ENCODE measurements around the gene ZNF2.

The ZNF2 gene

GRCh38 chr2:95174031-95174542 is 8.5 kb downstream of the ZNF2 start:
- H3K4me3 ChIP-seq (ENCODE audit: severe bottlenecking), result no peak overlapping the region
- no peak for TF ChIP-seq CTCF (IDR thresholded peaks at IDR 0.05; ENCODE audit: poor library complexity, severe bottlenecking)
- ATAC-seq (ENCODE audit: low read depth), result no peak
- H3K27ac ChIP-seq (ENCODE audit: poor library complexity, severe bottlenecking), result no peak overlapping the region
- no peak for DNase-seq (ENCODE audit: low spot score)
- H3K9me3 ChIP-seq (ENCODE audit: severe bottlenecking), result no peaks in the 10 kb centered on the region
- H3K27me3 ChIP-seq (ENCODE audit: insufficient read depth, poor library complexity, severe bottlenecking), result no peaks in the 10 kb centered on the region
- H3K4me1 ChIP-seq (ENCODE audit: insufficient read depth, poor library complexity, severe bottlenecking), result no peaks in the 10 kb centered on the region
- H3K36me3 ChIP-seq (ENCODE audit: low read depth), result peaks cover 5% of the 10 kb centered on the region; the same call in 1 of the 2 replicates

- no peak for ATAC-seq (ENCODE audit: low read depth)
- no peak for TF ChIP-seq CTCF (IDR thresholded peaks at IDR 0.05; ENCODE audit: poor library complexity, severe bottlenecking)
- peaks cover 34% of the 10 kb centered on the region for H3K36me3 ChIP-seq (ENCODE audit: low read depth)
- no peaks in the 10 kb centered on the region for H3K9me3 ChIP-seq (ENCODE audit: severe bottlenecking)
- no peaks in the 10 kb centered on the region for H3K27me3 ChIP-seq (ENCODE audit: insufficient read depth, poor library complexity, severe bottlenecking)
- no peak for DNase-seq (ENCODE audit: low spot score)
- H3K27ac ChIP-seq (ENCODE audit: poor library complexity, severe bottlenecking), result no peak overlapping the region
- no peaks in the 10 kb centered on the region for H3K4me1 ChIP-seq (ENCODE audit: insufficient read depth, poor library complexity, severe bottlenecking)
- H3K4me3 ChIP-seq (ENCODE audit: severe bottlenecking), result no peak overlapping the region
Measured at GRCh38 chr2:95179451-95179850, 13.8 kb downstream of the ZNF2 start.

- no peaks in the 10 kb centered on the region for H3K4me1 ChIP-seq (ENCODE audit: insufficient read depth, poor library complexity, severe bottlenecking)
- peaks cover 34% of the 10 kb centered on the region for H3K36me3 ChIP-seq (ENCODE audit: low read depth)
- H3K9me3 ChIP-seq (ENCODE audit: severe bottlenecking), result no peaks in the 10 kb centered on the region
- ATAC-seq (ENCODE audit: low read depth) (no peak), DNase-seq (ENCODE audit: low spot score) (no peak)
- no peak for TF ChIP-seq CTCF (IDR thresholded peaks at IDR 0.05; ENCODE audit: poor library complexity, severe bottlenecking)
- H3K27ac ChIP-seq (ENCODE audit: poor library complexity, severe bottlenecking), result no peak overlapping the region
- H3K27me3 ChIP-seq (ENCODE audit: insufficient read depth, poor library complexity, severe bottlenecking), result no peaks in the 10 kb centered on the region
- H3K4me3 ChIP-seq (ENCODE audit: severe bottlenecking), result no peak overlapping the region
Measured at GRCh38 chr2:95181774-95182173, 16.2 kb downstream of the ZNF2 start.

- Histone ChIP-seq H3K4me3 (ENCODE audit: severe bottlenecking) (no peak overlapping the region), H3K36me3 (ENCODE audit: low read depth) (peaks cover 18% of the 10 kb centered on the region), H3K9me3 (ENCODE audit: severe bottlenecking) (no peaks in the 10 kb centered on the region), H3K4me1 (ENCODE audit: insufficient read depth, poor library complexity, severe bottlenecking) (no peaks in the 10 kb centered on the region), H3K27me3 (ENCODE audit: insufficient read depth, poor library complexity, severe bottlenecking) (no peaks in the 10 kb centered on the region), H3K27ac (ENCODE audit: poor library complexity, severe bottlenecking) (no peak overlapping the region)
- DNase-seq (ENCODE audit: low spot score), result no peak
- ATAC-seq (ENCODE audit: low read depth), result no peak
- no peak for TF ChIP-seq CTCF (IDR thresholded peaks at IDR 0.05; ENCODE audit: poor library complexity, severe bottlenecking)
Measured at GRCh38 chr2:95185197-95185596, 19.6 kb downstream of the ZNF2 start.

GRCh38 chr2:95185973-95186372 is 20.4 kb downstream of the ZNF2 start:
- no peak overlapping the region for H3K27ac ChIP-seq (ENCODE audit: poor library complexity, severe bottlenecking)
- DNase-seq (ENCODE audit: low spot score) (no peak), ATAC-seq (ENCODE audit: low read depth) (no peak)
- H3K9me3 ChIP-seq (ENCODE audit: severe bottlenecking), result no peaks in the 10 kb centered on the region
- H3K27me3 ChIP-seq (ENCODE audit: insufficient read depth, poor library complexity, severe bottlenecking), result peaks cover 4% of the 10 kb centered on the region
- TF ChIP-seq CTCF (IDR thresholded peaks at IDR 0.05; ENCODE audit: poor library complexity, severe bottlenecking), result no peak
- no peaks in the 10 kb centered on the region for H3K4me1 ChIP-seq (ENCODE audit: insufficient read depth, poor library complexity, severe bottlenecking)
- no peak overlapping the region for H3K4me3 ChIP-seq (ENCODE audit: severe bottlenecking)
- peaks cover 13% of the 10 kb centered on the region for H3K36me3 ChIP-seq (ENCODE audit: low read depth)
